HCT116 (cell line): ENCODE measurements around the gene PCIF1. TPM values are rescaled to one million over a fixed set of nuclear protein-coding genes. Genes with fewer than 3 reads are reported as not detected.

Source experiments
- ATAC-seq: fragments of 200-7000 bp; cut with Tn5 transposase; 2 replicates; pipeline ENCODE4 v1.9.1; 2020; ENCODE audit warnings: mild to moderate bottlenecking, moderate library complexity
- BruUV-seq: library from RNA; stranded (reverse); fragments of 400-500 nt; replicated peaks from 2 replicates; lab custom pipeline; 2021; lab: Mats Ljungman, UMichigan
- CTCF ChIA-PET: fragments of 300-600 bp; sonication (Branson Sonifier 250); formaldehyde crosslinking; loops from one replicate; lab custom pipeline; 2021; ENCODE audit warnings: antibody characterized with exemption; lab: Charles Lee
- POLR2A ChIA-PET: fragments of 300-600, 350-600 bp; sonication (Branson Sonifier 250); formaldehyde crosslinking; loops from one replicate; lab custom pipeline; 2021; ENCODE audit warnings: antibody characterized with exemption; lab: Charles Lee
- RAD21 ChIA-PET, 2 experiments: fragments of 300-600 bp; sonication (Branson Sonifier 250); formaldehyde crosslinking; loops; one replicate each; lab custom pipeline; 2023; ENCODE audit warnings: low total read pairs in 2 of 2; ENCODE audit not compliant: uncharacterized antibody in 2 of 2, unreplicated experiment in 2 of 2, low non-redundant PET in 1 of 2; lab: Charles Lee
- DNase-seq: peaks from one replicate; pipeline ENCODE4 v3.0.0-alpha.2; 2010; ENCODE audit warnings: low read depth, low spot score
- H2AFZ ChIP-seq: fragments of 200-600 bp; shearing (Covaris generic), sonication (generic); 2 replicates; pipeline ENCODE4 v1.6.1; 2017; ENCODE audit warnings: low read depth, mixed run types, mixed read lengths, antibody characterized with exemption, low read length; ENCODE audit not compliant: poor library complexity, severe bottlenecking
- H3K27ac ChIP-seq: 2 replicates; pipeline ENCODE4 v1.5.1; 2012; ENCODE audit warnings: low read depth, low read length
- H3K27me3 ChIP-seq: fragments of 200-600 bp; sonication (generic); 2 replicates; pipeline ENCODE4 v1.6.1; 2016; ENCODE audit warnings: mixed run types, low read length, mixed read lengths; ENCODE audit not compliant: insufficient read depth
- H3K36me3 ChIP-seq, 2 experiments: fragments of 200-500 bp in 1 of 2; fragments of 200-600 bp in 1 of 2; sonication (Bioruptor generic) in 1 of 2; sonication (generic) in 1 of 2; 2 replicates each; pipeline versions ENCODE4 v1.5.1 to v1.6.1; 2014 to 2016; ENCODE audit warnings: low read length in 2 of 2, inconsistent platforms in 1 of 2, mixed read lengths in 1 of 2, mixed run types in 1 of 2; ENCODE audit not compliant: insufficient read depth in 2 of 2, control insufficient read depth in 1 of 2
- H3K4me1 ChIP-seq, 2 experiments: fragments of 200-600 bp in 1 of 2; sonication (generic) in 1 of 2; 2 replicates each; pipeline versions ENCODE4 v1.5.1 to v1.6.1; 2012 to 2017; ENCODE audit warnings: low read length in 2 of 2, inconsistent platforms in 1 of 2, mild to moderate bottlenecking in 1 of 2, mixed read lengths in 1 of 2, mixed run types in 1 of 2, moderate library complexity in 1 of 2; ENCODE audit not compliant: insufficient read depth in 2 of 2, control insufficient read depth in 1 of 2
- H3K4me2 ChIP-seq: fragments of 200-600 bp; sonication (generic); 2 replicates; pipeline ENCODE4 v1.6.1; 2017; ENCODE audit warnings: mixed run types, low read length, mixed read lengths
- H3K4me3 ChIP-seq, 2 experiments: fragments of 200-600 bp in 1 of 2; sonication (generic) in 1 of 2; replicated peaks in 1 of 2; 2 replicates each; pipeline ENCODE4 v1.5.1; 2011 to 2016; ENCODE audit warnings: low read length in 2 of 2, control low read depth in 1 of 2, low read depth in 1 of 2, mild to moderate bottlenecking in 1 of 2, mixed read lengths in 1 of 2, mixed run types in 1 of 2
- H3K79me2 ChIP-seq: fragments of 200-600 bp; sonication (generic); 2 replicates; pipeline ENCODE4 v1.6.1; 2017; ENCODE audit warnings: mild to moderate bottlenecking, mixed run types, low read length, moderate library complexity, mixed read lengths; ENCODE audit not compliant: insufficient read depth
- H3K9ac ChIP-seq: fragments of 200-600 bp; sonication (generic); 2 replicates; pipeline ENCODE4 v1.6.1; 2016; ENCODE audit warnings: low read length, mixed read lengths
- H3K9me2 ChIP-seq: fragments of 200-600 bp; sonication (generic), shearing (Covaris generic); 2 replicates; pipeline ENCODE4 v1.6.1; 2017; ENCODE audit warnings: mixed run types, mild to moderate bottlenecking, moderate library complexity; ENCODE audit not compliant: insufficient read depth
- H3K9me3 ChIP-seq, 2 experiments: fragments of 200-500 bp in 1 of 2; fragments of 200-600 bp in 1 of 2; sonication (Bioruptor generic) in 1 of 2; sonication (generic) in 1 of 2; 2 replicates each; pipeline ENCODE4 v1.6.1; 2014 to 2017; ENCODE audit warnings: low read length in 2 of 2, mixed read lengths in 2 of 2, inconsistent platforms in 1 of 2, low read depth in 1 of 2, mild to moderate bottlenecking in 1 of 2, mixed run types in 1 of 2, moderate library complexity in 1 of 2; ENCODE audit not compliant: control insufficient read depth in 1 of 2, insufficient read depth in 1 of 2
- H4K20me1 ChIP-seq: fragments of 200-600 bp; sonication (generic), shearing (Covaris generic); 2 replicates; pipeline ENCODE4 v1.6.1; 2017; ENCODE audit warnings: mixed run types, mild to moderate bottlenecking, moderate library complexity; ENCODE audit not compliant: insufficient read depth
- CBX3 ChIP-seq: IDR thresholded peaks from 2 replicates; pipeline ENCODE4 v1.6.1; 2012; ENCODE audit warnings: low read depth
- CEBPB ChIP-seq: IDR thresholded peaks from 2 replicates; pipeline ENCODE4 v1.6.1; 2012; ENCODE audit warnings: low read depth
- EGR1 ChIP-seq: IDR thresholded peaks from 2 replicates; pipeline ENCODE4 v1.6.1; 2012; ENCODE audit warnings: low read depth
- ELF1 ChIP-seq: IDR thresholded peaks from 2 replicates; pipeline ENCODE4 v1.6.1; 2012; ENCODE audit warnings: low read depth, borderline replicate concordance
- EZH2phosphoT487 ChIP-seq: fragments of 200-600 bp; IDR thresholded peaks from 2 replicates; pipeline ENCODE4 v1.6.1; 2018; ENCODE audit warnings: antibody characterized with exemption, borderline replicate concordance
- FOSL1 ChIP-seq: IDR thresholded peaks from 2 replicates; pipeline ENCODE4 v1.6.1; 2012; ENCODE audit warnings: low read depth
- JUND ChIP-seq: IDR thresholded peaks from 2 replicates; pipeline ENCODE4 v1.6.1; 2012
- MAX ChIP-seq: IDR thresholded peaks from 2 replicates; pipeline ENCODE4 v1.6.1; 2012
- POLR2A ChIP-seq: IDR thresholded peaks from 2 replicates; pipeline ENCODE4 v1.7.0; 2011; ENCODE audit warnings: borderline replicate concordance; ENCODE audit not compliant: insufficient read depth, insufficient read length; ENCODE audit errors: extremely low read depth
- POLR2AphosphoS5 ChIP-seq: IDR thresholded peaks from 2 replicates; pipeline ENCODE4 v1.6.1; 2011; ENCODE audit warnings: mild to moderate bottlenecking, low read depth, low read length, moderate library complexity
- RAD21 ChIP-seq: IDR thresholded peaks from 2 replicates; pipeline ENCODE4 v1.6.1; 2012; ENCODE audit warnings: low read depth, mild to moderate bottlenecking
- SP1 ChIP-seq: IDR thresholded peaks from 2 replicates; pipeline ENCODE4 v1.6.1; 2012; ENCODE audit warnings: low read depth
- TCF7L2 ChIP-seq: IDR thresholded peaks from 2 replicates; pipeline ENCODE4 v1.7.0; 2011; ENCODE audit warnings: borderline replicate concordance, inconsistent platforms; ENCODE audit not compliant: insufficient read depth, insufficient read length; ENCODE audit errors: extremely low read depth
- ZNF274 ChIP-seq: fragments of 200-500 bp; sonication (Bioruptor generic); IDR thresholded peaks from 2 replicates; pipeline ENCODE4 v1.6.1; 2014; ENCODE audit warnings: mild to moderate bottlenecking, low read depth, low read length, inconsistent platforms
- intact Hi-C: fragments of 100-400 bp; cut with micrococcal nuclease; formaldehyde crosslinking; loops from 2 replicates; pipeline ENCODE4 v1.10.0; 2022
- total RNA-seq: library from RNA; stranded (reverse); gene quantifications from one replicate; pipeline ENCODE4 v1.2.1, GENCODE V29; 2021; ENCODE audit not compliant: unreplicated experiment
- TF ChIP-seq, protein P1 (sequence below), 3 experiments: fragments of 200-600 bp in 1 of 3; sonication (generic) in 1 of 3; IDR thresholded peaks in 2 of 3; conservative IDR thresholded peaks in 1 of 3; 2 replicates each; pipeline ENCODE4 v1.5.1; 2012 to 2017; ENCODE audit warnings: low read depth in 2 of 3, low read length in 2 of 3, antibody characterized with exemption in 1 of 3, borderline replicate concordance in 1 of 3, control low read depth in 1 of 3, mild to moderate bottlenecking in 1 of 3, mixed read lengths in 1 of 3, mixed run types in 1 of 3, moderate library complexity in 1 of 3; ENCODE audit not compliant: insufficient read depth in 1 of 3
- TF ChIP-seq, protein P2 (sequence below): IDR thresholded peaks from 2 replicates; pipeline ENCODE4 v1.6.1; 2011; ENCODE audit warnings: mild to moderate bottlenecking, low read length, moderate library complexity; ENCODE audit not compliant: insufficient replicate concordance; ENCODE audit errors: extremely low read depth
- TF ChIP-seq, protein P3 (sequence below): IDR thresholded peaks from 2 replicates; pipeline ENCODE4 v1.6.1; 2012; ENCODE audit warnings: low read depth

Gene PCIF1
- total RNA-seq, 1 experiment from 2014 or later, result 31.8 TPM

DNA sequence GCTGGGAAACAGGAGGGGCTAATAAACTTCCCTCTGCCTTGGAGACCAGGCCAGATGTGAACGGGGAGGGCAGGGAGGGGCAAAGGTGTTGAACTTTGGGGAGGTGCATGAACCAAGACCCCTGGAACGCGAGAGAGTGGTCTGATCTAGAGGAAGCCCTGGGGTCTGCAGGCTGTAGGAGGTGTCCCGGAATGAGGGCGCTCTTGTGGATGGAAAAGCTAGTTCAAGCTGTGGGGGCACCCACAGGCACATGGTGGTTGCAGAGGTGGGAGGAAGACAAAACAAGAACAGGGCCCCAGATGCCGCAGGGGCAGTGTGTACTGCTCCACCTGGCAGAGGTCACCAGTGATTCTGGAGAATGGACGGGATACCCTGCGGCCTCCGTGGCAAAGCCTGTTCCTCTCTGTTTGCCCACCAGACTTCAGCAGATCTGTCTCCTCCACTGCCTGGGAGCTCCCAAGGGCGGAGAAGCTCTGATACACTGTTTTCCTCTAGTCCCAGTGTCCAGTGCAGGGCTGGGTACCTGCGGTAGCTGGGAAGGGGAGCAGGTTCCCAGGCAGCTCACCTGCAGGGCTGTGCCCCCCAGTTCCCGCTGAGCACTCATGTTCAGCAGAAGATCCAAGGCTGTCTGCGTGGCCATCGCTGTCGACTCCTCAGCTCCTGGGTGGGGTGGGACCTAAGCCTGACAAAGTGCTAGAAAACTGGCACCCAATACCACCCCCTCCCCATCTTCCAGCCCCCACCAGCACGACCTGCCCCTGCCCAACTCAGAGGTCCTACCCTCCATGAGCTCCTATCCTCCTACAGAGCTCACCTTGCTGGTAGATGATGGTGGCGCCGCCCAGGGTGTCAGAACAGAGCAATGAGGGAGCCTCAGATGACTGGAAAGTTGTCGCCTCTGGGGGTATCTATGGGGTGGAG lies 22.8 kb downstream of the PCIF1 start:
- Histone ChIP-seq H3K27me3 (no peaks in the 10 kb centered on the region), H3K27ac (no peak overlapping the region), H3K9me2 (no peaks in the 10 kb centered on the region), H2AFZ (no peak overlapping the region), H4K20me1 (no peaks in the 10 kb centered on the region), H3K9me3 (no peaks in the 10 kb centered on the region), H3K36me3 (peaks cover 35 to 45% of the 10 kb centered on the region in 2 experiments; a peak in 3 of 4 replicates), H3K9ac (no peak overlapping the region), H3K4me2 (no peak overlapping the region), H3K4me3 (no peak overlapping the region), H3K4me1 (no peaks in the 10 kb centered on the region), H3K79me2 (no peaks in the 10 kb centered on the region)
- RAD21 ChIA-PET, result no interaction called here
- intact Hi-C loops, result no loop called here
- BruUV-seq, result no TSS peak
- POLR2A ChIA-PET, result no interaction called here
- ATAC-seq (no peak), DNase-seq (no peak)
- CTCF ChIA-PET, result interaction anchor here (1.5 kb wide), 1 partner anchor 13 kb away, joined by 6 read pairs; no protein-coding TSS in a partner anchor
- TF ChIP-seq MAX (no peak), TCF7L2 (no peak), EZH2phosphoT487 (no peak), JUND (no peak), SP1 (no peak), CEBPB (no peak), ELF1 (no peak), POLR2A (no peak), FOSL1 (no peak), EGR1 (no peak), RAD21 (no peak), POLR2AphosphoS5 (no peak), CBX3 (no peak), ZNF274 (no peak)
- TF ChIP-seq, protein P1, sequence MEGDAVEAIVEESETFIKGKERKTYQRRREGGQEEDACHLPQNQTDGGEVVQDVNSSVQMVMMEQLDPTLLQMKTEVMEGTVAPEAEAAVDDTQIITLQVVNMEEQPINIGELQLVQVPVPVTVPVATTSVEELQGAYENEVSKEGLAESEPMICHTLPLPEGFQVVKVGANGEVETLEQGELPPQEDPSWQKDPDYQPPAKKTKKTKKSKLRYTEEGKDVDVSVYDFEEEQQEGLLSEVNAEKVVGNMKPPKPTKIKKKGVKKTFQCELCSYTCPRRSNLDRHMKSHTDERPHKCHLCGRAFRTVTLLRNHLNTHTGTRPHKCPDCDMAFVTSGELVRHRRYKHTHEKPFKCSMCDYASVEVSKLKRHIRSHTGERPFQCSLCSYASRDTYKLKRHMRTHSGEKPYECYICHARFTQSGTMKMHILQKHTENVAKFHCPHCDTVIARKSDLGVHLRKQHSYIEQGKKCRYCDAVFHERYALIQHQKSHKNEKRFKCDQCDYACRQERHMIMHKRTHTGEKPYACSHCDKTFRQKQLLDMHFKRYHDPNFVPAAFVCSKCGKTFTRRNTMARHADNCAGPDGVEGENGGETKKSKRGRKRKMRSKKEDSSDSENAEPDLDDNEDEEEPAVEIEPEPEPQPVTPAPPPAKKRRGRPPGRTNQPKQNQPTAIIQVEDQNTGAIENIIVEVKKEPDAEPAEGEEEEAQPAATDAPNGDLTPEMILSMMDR (IDR thresholded peaks at IDR 0.05 in 2 of 3, conservative IDR thresholded peaks at IDR 0.05 in 1 of 3; ENCODE audit: borderline replicate concordance in 1 of 3, insufficient read depth in 1 of 3, low read depth in 2 of 3, low read length in 2 of 3), result no peak
- TF ChIP-seq, protein P2, sequence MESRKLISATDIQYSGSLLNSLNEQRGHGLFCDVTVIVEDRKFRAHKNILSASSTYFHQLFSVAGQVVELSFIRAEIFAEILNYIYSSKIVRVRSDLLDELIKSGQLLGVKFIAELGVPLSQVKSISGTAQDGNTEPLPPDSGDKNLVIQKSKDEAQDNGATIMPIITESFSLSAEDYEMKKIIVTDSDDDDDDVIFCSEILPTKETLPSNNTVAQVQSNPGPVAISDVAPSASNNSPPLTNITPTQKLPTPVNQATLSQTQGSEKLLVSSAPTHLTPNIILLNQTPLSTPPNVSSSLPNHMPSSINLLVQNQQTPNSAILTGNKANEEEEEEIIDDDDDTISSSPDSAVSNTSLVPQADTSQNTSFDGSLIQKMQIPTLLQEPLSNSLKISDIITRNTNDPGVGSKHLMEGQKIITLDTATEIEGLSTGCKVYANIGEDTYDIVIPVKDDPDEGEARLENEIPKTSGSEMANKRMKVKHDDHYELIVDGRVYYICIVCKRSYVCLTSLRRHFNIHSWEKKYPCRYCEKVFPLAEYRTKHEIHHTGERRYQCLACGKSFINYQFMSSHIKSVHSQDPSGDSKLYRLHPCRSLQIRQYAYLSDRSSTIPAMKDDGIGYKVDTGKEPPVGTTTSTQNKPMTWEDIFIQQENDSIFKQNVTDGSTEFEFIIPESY, result no peak
- TF ChIP-seq, protein P3, sequence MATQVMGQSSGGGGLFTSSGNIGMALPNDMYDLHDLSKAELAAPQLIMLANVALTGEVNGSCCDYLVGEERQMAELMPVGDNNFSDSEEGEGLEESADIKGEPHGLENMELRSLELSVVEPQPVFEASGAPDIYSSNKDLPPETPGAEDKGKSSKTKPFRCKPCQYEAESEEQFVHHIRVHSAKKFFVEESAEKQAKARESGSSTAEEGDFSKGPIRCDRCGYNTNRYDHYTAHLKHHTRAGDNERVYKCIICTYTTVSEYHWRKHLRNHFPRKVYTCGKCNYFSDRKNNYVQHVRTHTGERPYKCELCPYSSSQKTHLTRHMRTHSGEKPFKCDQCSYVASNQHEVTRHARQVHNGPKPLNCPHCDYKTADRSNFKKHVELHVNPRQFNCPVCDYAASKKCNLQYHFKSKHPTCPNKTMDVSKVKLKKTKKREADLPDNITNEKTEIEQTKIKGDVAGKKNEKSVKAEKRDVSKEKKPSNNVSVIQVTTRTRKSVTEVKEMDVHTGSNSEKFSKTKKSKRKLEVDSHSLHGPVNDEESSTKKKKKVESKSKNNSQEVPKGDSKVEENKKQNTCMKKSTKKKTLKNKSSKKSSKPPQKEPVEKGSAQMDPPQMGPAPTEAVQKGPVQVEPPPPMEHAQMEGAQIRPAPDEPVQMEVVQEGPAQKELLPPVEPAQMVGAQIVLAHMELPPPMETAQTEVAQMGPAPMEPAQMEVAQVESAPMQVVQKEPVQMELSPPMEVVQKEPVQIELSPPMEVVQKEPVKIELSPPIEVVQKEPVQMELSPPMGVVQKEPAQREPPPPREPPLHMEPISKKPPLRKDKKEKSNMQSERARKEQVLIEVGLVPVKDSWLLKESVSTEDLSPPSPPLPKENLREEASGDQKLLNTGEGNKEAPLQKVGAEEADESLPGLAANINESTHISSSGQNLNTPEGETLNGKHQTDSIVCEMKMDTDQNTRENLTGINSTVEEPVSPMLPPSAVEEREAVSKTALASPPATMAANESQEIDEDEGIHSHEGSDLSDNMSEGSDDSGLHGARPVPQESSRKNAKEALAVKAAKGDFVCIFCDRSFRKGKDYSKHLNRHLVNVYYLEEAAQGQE, result no peak
